GM21381 (cell line): Measurements from ENCODE around the gene C19orf85.
"Not testable (repeated sequence)": the region's sequence is repeated elsewhere in the genome, so short reads cannot be mapped to it uniquely, and the experiment has no call there.

ENCODE experiments used
- ATAC-seq: cut with Tn5 transposase; IDR thresholded peaks from one replicate; pipeline ENCODE4 v1.9.1; 2021; ENCODE audit warnings: mild to moderate bottlenecking, moderate library complexity; ENCODE audit not compliant: unreplicated experiment

The C19orf85 gene

DNA sequence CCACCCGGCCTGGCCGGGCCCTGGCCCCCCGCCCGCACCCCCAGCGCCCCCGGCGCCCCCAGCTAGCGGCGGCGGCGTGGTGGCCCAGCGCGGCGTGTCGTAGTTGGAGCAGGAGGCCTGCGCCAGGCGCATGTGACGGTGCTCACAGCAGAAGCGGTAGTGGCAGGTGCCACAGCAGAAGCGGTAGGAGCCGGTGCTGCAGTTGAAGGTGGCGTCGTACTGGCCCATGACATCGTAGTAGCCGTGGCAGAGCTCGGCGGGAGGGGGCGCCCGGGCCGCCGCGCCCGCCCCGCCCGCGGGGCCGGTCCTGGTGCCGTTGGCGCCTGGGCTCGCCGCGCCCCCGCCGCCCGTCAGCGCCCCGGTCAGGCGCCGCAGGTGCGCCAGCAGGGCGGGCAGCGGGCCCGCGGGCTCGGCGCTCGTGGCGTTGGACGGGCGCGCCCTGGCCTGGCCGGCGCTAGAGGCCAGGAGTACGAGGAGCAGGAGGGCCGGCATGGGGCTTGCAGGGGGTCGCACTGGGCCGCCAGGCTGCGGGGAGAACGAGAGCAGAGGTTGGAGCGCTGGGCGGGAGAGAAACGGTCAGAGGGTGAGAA lies 22.1 kb downstream of the C19orf85 start:
- no peak for ATAC-seq

DNA sequence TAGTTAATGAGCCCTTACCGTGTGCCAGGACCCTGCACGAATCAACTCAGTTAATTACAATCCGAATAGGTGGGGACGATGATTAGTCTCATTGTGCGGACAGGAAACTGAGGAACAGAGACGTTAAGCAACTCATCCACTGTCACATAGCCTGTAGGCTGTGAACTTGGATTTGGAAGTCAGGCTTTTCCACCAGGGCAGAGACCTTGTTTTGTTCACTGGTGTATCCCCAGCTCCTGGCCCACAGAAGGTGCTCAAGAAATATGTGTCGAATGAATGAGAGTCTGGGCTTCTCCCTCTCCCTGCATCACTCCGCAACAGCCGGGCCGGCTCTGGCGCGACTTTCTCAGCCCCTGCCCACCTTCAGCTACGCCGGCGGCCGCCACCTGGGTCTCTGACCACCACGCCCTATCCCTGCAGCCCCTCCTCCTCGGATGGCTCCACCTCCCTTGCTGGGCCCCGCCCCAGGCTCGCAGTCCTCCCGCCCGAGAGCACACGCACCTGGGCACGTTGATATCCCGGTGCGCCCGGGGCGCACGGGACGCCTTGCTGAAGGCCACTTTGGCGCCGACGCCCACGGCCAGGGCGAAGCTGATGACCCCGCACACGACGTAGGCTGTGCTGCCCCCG lies 22.7 kb downstream of the C19orf85 start:
- ATAC-seq: no peak

GRCh38 chr19:55441319-55441691 lies 23.2 kb downstream of the C19orf85 start:
- ATAC-seq: no peak

- ATAC-seq: no peak
Observed at GRCh38 chr19:55440411-55441105, 24.0 kb downstream of the C19orf85 start.

GRCh38 chr19:55439052-55439451 lies 25.5 kb downstream of the C19orf85 start:
- ATAC-seq: no peak

- ATAC-seq: no peak
Observed at GRCh38 chr19:55437410-55437809, 27.1 kb downstream of the C19orf85 start.

- ATAC-seq: no peak
Observed at GRCh38 chr19:55436847-55437246, 27.7 kb downstream of the C19orf85 start.

GRCh38 chr19:55435020-55435419 lies 29.5 kb downstream of the C19orf85 start:
- no peak for ATAC-seq

DNA sequence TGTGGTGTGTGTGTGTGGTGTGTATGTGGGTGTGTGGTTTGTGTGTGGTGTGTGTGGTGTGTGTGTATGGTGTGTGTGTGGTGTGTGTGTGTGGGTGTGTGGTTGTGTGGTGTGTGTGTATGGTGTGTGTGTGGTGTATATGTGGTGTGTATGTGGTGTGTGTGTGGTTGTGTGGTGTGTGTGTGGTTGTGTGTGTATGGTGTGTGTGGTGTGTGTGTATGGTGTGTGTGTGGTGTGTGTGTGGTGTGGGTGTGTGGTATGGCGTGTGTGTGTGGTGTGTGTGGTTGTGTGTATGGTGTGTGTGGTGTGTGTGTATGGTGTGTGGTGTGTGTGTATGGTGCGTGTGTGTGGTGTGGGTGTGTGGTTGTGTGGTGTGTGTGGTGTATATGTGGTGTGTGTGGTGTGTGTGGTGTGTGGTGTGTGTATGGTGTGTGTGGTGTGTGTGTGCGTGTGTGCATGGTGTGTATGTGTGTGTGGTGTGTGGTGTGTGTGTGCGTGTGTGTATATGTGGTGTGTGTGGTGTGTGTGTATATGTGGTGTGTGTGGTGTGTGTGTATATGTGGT lies 30.1 kb downstream of the C19orf85 start:
- no peak for ATAC-seq

DNA sequence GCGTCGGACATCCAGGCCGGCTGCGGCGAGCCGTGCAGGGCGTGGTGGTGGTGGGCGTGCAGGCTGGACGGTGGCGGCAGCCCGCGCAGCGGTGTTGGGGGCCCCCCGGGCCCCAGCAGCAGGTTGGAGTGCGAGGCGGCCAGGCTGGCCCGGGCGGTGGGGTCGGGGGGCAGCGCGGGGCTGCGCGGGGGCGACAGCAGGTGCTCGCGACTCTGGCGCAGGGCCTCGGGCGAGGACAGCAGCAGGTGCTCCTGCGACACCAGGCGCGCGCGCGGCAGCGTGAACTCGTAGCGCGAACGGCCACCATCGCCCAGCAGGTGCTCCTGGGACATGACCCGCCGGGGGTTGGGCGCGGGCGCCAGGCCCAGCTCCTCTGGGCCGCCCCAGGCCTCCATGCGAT lies 31.3 kb downstream of the C19orf85 start:
- no peak for ATAC-seq

DNA sequence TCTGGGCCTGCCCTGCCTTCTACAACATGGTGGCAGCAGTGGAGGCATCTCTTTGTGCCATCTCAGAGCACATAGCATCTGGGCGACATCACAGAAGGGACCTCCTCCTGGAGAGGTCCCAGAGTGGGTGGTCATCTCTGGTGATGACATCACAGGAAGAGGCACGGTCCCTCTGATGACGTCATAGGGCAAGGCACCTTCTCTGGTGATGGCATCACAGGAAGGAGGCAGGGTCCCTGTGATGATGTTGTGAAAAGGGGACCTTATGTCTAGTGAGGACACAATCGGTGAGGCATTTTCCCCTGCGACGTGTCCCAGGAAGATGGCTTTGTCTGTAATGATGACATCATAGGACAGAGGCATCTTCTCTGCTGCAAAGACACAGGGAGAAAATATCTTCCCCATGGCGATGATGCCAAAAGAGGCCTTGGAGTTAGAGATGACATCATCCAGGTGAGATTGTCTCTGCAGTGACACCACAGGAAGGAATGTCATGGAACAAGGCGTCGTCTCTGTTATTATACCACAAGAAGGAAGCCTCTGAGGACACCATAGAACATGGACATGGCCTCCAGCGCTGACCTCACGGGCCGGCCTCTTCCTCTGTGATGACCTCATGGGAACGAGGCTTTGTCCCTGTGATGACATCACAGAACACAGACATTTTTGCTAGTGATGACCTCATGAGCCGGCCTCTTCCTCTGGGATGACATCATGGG lies 32.2 kb downstream of the C19orf85 start:
- no peak for ATAC-seq

GRCh38 chr19:55431183-55431582 lies 33.4 kb downstream of the C19orf85 start:
- no peak for ATAC-seq

- ATAC-seq: no peak
Observed at GRCh38 chr19:55426042-55426441, 38.5 kb downstream of the C19orf85 start.

- no peak for ATAC-seq
Observed at GRCh38 chr19:55424518-55424917, 40.0 kb downstream of the C19orf85 start.

DNA sequence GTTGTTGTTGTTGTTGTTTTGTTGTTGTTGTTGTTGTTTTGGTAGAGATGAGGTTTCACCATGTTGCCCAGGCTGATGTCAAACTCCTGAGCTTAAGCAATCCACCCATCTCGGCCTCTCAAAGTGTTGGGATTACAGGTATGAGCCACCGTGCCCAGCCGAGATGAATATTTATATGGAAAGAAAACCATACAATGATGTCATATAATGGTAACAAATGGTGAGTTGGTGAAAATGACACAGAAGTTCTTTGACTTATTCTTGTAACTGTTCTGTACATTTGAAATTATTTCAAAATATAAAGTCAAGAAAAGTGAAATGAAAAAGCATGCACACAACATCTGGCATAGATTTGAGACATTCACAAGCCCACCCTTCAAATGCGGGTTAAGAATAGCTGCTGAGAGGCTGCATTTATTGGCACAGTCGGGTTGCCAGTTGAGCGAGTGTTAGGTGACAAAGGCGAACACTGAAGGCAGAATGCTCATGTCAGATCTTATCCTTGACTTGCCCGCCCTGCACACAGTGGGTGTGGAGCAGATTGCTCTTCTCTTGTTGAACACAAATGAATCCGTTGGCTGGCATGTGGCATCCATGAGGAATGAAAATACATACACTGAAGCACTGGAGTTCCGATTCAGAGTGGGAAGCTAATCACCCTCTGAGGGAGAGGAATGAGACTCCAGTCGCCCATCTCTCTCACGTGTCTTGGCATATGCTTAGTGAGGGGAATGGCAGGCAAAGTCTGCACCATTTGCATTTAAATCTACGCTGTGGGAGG lies 41.1 kb downstream of the C19orf85 start:
- no peak for ATAC-seq

DNA sequence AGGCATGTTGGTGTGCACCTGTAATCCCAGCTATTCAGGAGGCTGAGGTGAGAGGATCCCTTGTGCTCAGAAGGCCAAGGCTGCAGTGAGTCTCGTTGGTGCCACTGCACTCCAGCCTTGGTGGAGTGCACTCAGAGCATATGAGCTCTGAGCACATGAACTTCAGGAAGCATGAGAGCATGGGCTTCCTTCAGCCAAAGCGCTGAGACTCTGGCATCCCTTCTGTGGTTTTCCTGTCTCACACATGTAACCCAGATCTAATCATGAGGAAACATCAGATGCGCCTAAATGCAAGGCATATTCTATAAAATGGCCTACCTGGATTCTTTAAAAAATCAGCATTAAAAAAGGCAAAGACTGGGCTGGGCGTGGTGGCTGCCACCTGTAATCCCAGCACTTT lies 43.3 kb downstream of the C19orf85 start:
- ATAC-seq: not testable (repeated sequence)

GRCh38 chr19:55419624-55420236 lies 44.8 kb downstream of the C19orf85 start:
- no peak for ATAC-seq

GRCh38 chr19:55419103-55419502 lies 45.4 kb downstream of the C19orf85 start:
- no peak for ATAC-seq

DNA sequence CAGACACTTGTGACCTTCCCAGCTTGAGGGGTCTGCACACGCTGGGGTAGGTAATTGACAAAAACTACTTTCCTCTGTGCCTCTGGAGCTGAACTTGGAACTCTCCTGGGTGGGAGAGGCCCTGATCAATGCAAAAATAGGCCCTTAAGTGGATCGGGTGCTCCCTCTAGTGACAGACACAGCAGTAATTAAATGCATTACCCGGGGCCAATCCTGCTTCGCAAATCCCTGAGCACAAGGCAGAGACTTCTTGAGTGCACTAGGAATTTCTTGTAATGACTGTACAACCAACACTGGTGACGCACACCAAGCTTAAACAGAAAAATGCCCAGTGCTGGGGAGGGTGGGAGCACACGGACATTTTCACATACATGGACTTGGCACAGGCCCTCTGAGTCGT lies 46.4 kb downstream of the C19orf85 start:
- ATAC-seq: no peak
